Measurements from ENCODE around the gene CFAP20DC.
"Not testable (repeated sequence)": the region's sequence is repeated elsewhere in the genome, so short reads cannot be mapped to it uniquely, and the experiment has no call there.

CFAP20DC gene

DNA sequence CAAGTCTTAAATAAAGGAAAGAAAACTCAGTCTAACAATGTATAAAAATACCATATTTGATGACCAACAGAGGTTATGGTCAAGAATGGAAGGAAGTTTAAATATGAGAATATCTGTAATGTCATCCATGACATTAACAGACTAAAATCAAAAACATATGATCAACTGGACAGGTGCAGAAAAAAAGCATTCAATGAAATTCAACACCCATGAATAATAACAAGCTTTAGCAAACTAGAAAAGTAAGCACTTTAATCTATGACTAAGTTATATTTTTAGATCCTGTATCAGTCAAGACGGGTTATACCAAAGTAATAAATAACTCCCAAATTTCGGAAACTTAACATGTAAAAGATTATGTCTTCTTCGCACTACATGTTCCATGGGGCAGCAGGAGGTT is 61.8 kb downstream of the CFAP20DC start:
- ChIA-PET CTCF (no interaction called here), POLR2A (ENCODE audit: low non-redundant PET) (no interaction called here)

GRCh38 chr3:58986654-58987053 is 63.2 kb downstream of the CFAP20DC start:
- CTCF ChIA-PET, result no interaction called here
- no peak overlapping the region for H3K27ac ChIP-seq
- POLR2A ChIA-PET (ENCODE audit: low non-redundant PET), result no interaction called here
- TF ChIP-seq CTCF (conservative IDR thresholded peaks at IDR 0.05; ENCODE audit: low read depth), result no peak
- DNase-seq (ENCODE audit: low spot score), result no peak

More for the DNA sequence above, 61.8 kb downstream of the CFAP20DC start:
- no peak for TF ChIP-seq CTCF (conservative IDR thresholded peaks at IDR 0.05; ENCODE audit: low read depth)
- H3K27ac ChIP-seq, result no peak overlapping the region
- no peak for DNase-seq (ENCODE audit: low spot score)

DNA sequence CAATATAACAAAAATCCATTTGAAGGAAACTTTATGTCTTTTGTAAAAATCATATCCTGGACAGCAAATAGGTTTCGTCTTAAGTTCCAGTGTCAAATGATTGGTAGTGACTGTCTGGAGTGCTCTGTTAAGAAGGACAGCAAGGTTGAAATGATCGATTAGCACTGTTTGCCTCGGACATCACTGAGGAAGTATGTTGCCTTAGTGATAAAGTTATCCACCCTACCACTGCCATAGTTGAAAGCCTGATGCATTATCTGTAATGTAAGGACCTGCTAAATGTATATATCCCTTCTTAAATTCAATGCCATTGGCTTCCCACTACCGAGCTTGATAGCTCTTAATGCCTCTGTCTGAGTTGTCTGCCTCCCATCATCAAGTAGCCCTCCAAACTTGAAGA is 70.0 kb downstream of the CFAP20DC start:
- DNase-seq (ENCODE audit: low spot score), result no peak
- ChIA-PET POLR2A (ENCODE audit: low non-redundant PET) (no interaction called here), CTCF (no interaction called here)
- H3K27ac ChIP-seq, result no peak overlapping the region
- no peak for TF ChIP-seq CTCF (conservative IDR thresholded peaks at IDR 0.05; ENCODE audit: low read depth)

- no peak for TF ChIP-seq CTCF (conservative IDR thresholded peaks at IDR 0.05; ENCODE audit: low read depth)
- ChIA-PET CTCF (no interaction called here), POLR2A (ENCODE audit: low non-redundant PET) (no interaction called here)
- DNase-seq (ENCODE audit: low spot score), result no peak
- no peak overlapping the region for H3K27ac ChIP-seq
Observed at GRCh38 chr3:58973796-58974195, 76.0 kb downstream of the CFAP20DC start.

GRCh38 chr3:58967866-58968265 is 82.0 kb downstream of the CFAP20DC start:
- H3K27ac ChIP-seq; POLR2A ChIA-PET (ENCODE audit: low non-redundant PET); CTCF ChIA-PET; DNase-seq (ENCODE audit: low spot score): not testable (repeated sequence)

GRCh38 chr3:58965865-58966264 is 84.0 kb downstream of the CFAP20DC start:
- no peak for TF ChIP-seq CTCF (conservative IDR thresholded peaks at IDR 0.05; ENCODE audit: low read depth)
- CTCF ChIA-PET, result no interaction called here
- H3K27ac ChIP-seq, result no peak overlapping the region
- no peak for DNase-seq (ENCODE audit: low spot score)
- POLR2A ChIA-PET (ENCODE audit: low non-redundant PET), result no interaction called here

- DNase-seq (ENCODE audit: low spot score), result no peak
- ChIA-PET CTCF (no interaction called here), POLR2A (ENCODE audit: low non-redundant PET) (no interaction called here)
- no peak overlapping the region for H3K27ac ChIP-seq
- TF ChIP-seq CTCF (conservative IDR thresholded peaks at IDR 0.05; ENCODE audit: low read depth), result no peak
Observed at GRCh38 chr3:58963928-58964503, 85.8 kb downstream of the CFAP20DC start.

All from RWPE1 (cell line).